Glutamatergic neuron (in vitro differentiated cells): Measurements from ENCODE around the gene TSHZ2. TPM values are rescaled to one million over a fixed set of nuclear protein-coding genes. Genes with fewer than 3 reads are reported as not detected.

ENCODE experiments used
- DNase-seq: peaks from one replicate; pipeline ENCODE4 v3.0.0; 2022
- H3K27ac Mint-ChIP-seq: one replicate; pipeline ENCODE4 v1.8.0; 2020; ENCODE audit warnings: mild to moderate bottlenecking, mixed read lengths, inconsistent platforms; ENCODE audit not compliant: unreplicated experiment
- H3K27me3 Mint-ChIP-seq: one replicate; pipeline ENCODE4 v1.8.0; 2020; ENCODE audit warnings: mild to moderate bottlenecking, moderate library complexity, mixed read lengths, inconsistent platforms; ENCODE audit not compliant: unreplicated experiment
- H3K36me3 Mint-ChIP-seq: one replicate; pipeline ENCODE4 v1.8.0; 2020; ENCODE audit warnings: mild to moderate bottlenecking, mixed read lengths, inconsistent platforms; ENCODE audit not compliant: unreplicated experiment
- H3K4me1 Mint-ChIP-seq: one replicate; pipeline ENCODE4 v1.8.0; 2020; ENCODE audit warnings: mild to moderate bottlenecking, low read depth, mixed read lengths, inconsistent platforms; ENCODE audit not compliant: unreplicated experiment
- H3K4me3 Mint-ChIP-seq: one replicate; pipeline ENCODE4 v1.8.0; 2020; ENCODE audit warnings: mild to moderate bottlenecking, mixed read lengths, inconsistent platforms; ENCODE audit not compliant: unreplicated experiment
- H3K9me3 Mint-ChIP-seq: one replicate; pipeline ENCODE4 v1.8.0; 2020; ENCODE audit warnings: mild to moderate bottlenecking, moderate library complexity, mixed read lengths, inconsistent platforms; ENCODE audit not compliant: unreplicated experiment
- CTCF ChIP-seq: fragments of 200-600 bp; sonication (generic); IDR thresholded peaks from one replicate; pipeline ENCODE4 v1.5.0; 2021; ENCODE audit not compliant: partially characterized antibody, unreplicated experiment
- total RNA-seq: library from RNA; stranded (reverse); fragmentation: NEBNext Ultra II Directional; extraction: Animal tissue kit (Norgen Biotek cat#: 25700); gene quantifications from one replicate; pipeline ENCODE4 v1.2.1, GENCODE V29; 2021; ENCODE audit not compliant: unreplicated experiment

The TSHZ2 gene
- total RNA-seq, 1 donor from 2014 or later = 10.0 TPM

- H3K27ac Mint-ChIP-seq = no peak overlapping the region
- no peaks in the 10 kb centered on the region for H3K27me3 Mint-ChIP-seq
- H3K9me3 Mint-ChIP-seq = peaks cover 4% of the 10 kb centered on the region
- H3K4me1 Mint-ChIP-seq = peaks cover 2% of the 10 kb centered on the region
- H3K4me3 Mint-ChIP-seq = no peak overlapping the region
- no peaks in the 10 kb centered on the region for H3K36me3 Mint-ChIP-seq
- DNase-seq = no peak
- TF ChIP-seq CTCF = no peak
These were observed 20.5 kb downstream of the TSHZ2 start for GRCh38 chr20:52992632-52993031.

- no peak for TF ChIP-seq CTCF
- Mint-ChIP-seq H3K36me3 (no peaks in the 10 kb centered on the region), H3K27me3 (no peaks in the 10 kb centered on the region), H3K4me3 (no peak overlapping the region), H3K9me3 (peaks cover 4% of the 10 kb centered on the region), H3K27ac (no peak overlapping the region), H3K4me1 (peaks cover 2% of the 10 kb centered on the region)
- DNase-seq = no peak
These were observed 20.9 kb downstream of the TSHZ2 start for GRCh38 chr20:52993076-52993475.

- Mint-ChIP-seq H3K27ac (no peak overlapping the region), H3K4me1 (peaks cover 2% of the 10 kb centered on the region), H3K27me3 (peaks cover 1% of the 10 kb centered on the region), H3K36me3 (no peaks in the 10 kb centered on the region), H3K4me3 (no peak overlapping the region), H3K9me3 (peaks cover 4% of the 10 kb centered on the region)
- TF ChIP-seq CTCF = no peak
- DNase-seq = no peak
These were observed 22.2 kb downstream of the TSHZ2 start for GRCh38 chr20:52994184-52994970.

DNA sequence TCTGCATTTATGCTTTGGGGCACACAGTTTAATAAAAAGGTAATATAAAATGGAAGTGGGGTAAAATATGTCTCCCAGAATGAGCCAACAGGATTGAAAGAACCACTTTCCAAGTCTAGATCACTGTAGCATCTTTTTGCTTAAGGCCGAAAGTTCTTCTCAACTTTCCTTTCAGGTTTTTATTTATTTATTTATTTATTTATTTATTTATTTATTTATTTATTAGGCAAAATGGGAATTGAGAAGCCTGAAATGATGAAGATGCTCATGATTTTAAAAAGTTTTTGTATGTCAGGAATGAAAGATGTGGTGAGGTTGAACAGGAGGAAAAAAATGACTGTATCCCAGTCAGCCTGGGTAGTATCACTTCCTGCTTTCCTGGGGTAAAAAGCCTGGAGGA is 24.0 kb downstream of the TSHZ2 start:
- TF ChIP-seq CTCF = no peak
- H3K4me3 Mint-ChIP-seq = no peak overlapping the region
- peaks cover 1% of the 10 kb centered on the region for H3K27me3 Mint-ChIP-seq
- peaks cover 11% of the 10 kb centered on the region for H3K4me1 Mint-ChIP-seq
- no peak overlapping the region for H3K27ac Mint-ChIP-seq
- peaks cover 4% of the 10 kb centered on the region for H3K9me3 Mint-ChIP-seq
- DNase-seq = no peak
- H3K36me3 Mint-ChIP-seq = no peaks in the 10 kb centered on the region

DNA sequence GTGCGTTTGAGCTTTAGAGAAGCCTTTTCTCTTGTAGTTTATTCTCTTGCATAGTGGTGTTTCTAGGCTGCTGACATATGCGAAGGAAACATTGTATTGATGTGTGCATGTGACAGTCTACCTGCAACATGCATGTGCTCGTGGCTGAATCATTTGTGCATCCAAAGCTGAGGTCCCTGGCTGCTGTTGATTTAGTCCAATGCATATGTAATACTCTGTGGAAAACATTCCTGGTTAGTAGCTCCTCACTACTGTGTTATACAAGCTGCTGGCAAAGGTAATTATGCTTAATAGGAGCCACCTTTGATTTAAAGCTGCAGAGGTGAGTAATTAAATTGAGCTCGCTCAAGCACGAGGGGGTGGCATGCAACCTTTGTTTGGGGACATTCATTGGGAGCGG is 24.5 kb downstream of the TSHZ2 start:
- Mint-ChIP-seq H3K27ac (no peak overlapping the region), H3K9me3 (peaks cover 4% of the 10 kb centered on the region), H3K27me3 (peaks cover 1% of the 10 kb centered on the region), H3K4me1 (peaks cover 15% of the 10 kb centered on the region), H3K36me3 (no peaks in the 10 kb centered on the region), H3K4me3 (no peak overlapping the region)
- TF ChIP-seq CTCF = no peak
- DNase-seq = no peak
